ENCODE data around the gene TDRD5. TPM values are rescaled to one million over a fixed set of nuclear protein-coding genes. Genes with fewer than 3 reads are reported as not detected.
A peak's percentile ranks its signal among the peaks of the same experiment; 100 is the strongest.

TDRD5 gene
- total and polyA plus RNA-seq, 12 donors = 0.17 to 1.7 (median 0.64) TPM; not detected in 3

- Histone ChIP-seq H3K27ac (no peak overlapping the region), H3K4me1 (replicated peaks in 1 of 2) (no peaks in the 10 kb centered on the region), H3K9me3 (replicated peaks in 1 of 3) (no peaks in the 10 kb centered on the region), H3K36me3 (replicated peaks in 1 of 2) (no peaks in the 10 kb centered on the region), H3K27me3 (no peaks in the 10 kb centered on the region), H3K4me3 (no peak overlapping the region)
- WGBS, 4 donors = 81 to 100% (median 91%) methylated on average over 1 of the region's 1 CpG
- DNase-seq = no peak
- intact Hi-C loops (cut with DNase I) = no loop called here
- TF ChIP-seq CTCF (IDR thresholded peaks at IDR 0.05) = no peak
- no peak for TF ChIP-seq POLR2A (IDR thresholded peaks at IDR 0.05)
These were observed 33.6 kb upstream of the TDRD5 start for GRCh38 chr1:179558078-179558477.

DNA sequence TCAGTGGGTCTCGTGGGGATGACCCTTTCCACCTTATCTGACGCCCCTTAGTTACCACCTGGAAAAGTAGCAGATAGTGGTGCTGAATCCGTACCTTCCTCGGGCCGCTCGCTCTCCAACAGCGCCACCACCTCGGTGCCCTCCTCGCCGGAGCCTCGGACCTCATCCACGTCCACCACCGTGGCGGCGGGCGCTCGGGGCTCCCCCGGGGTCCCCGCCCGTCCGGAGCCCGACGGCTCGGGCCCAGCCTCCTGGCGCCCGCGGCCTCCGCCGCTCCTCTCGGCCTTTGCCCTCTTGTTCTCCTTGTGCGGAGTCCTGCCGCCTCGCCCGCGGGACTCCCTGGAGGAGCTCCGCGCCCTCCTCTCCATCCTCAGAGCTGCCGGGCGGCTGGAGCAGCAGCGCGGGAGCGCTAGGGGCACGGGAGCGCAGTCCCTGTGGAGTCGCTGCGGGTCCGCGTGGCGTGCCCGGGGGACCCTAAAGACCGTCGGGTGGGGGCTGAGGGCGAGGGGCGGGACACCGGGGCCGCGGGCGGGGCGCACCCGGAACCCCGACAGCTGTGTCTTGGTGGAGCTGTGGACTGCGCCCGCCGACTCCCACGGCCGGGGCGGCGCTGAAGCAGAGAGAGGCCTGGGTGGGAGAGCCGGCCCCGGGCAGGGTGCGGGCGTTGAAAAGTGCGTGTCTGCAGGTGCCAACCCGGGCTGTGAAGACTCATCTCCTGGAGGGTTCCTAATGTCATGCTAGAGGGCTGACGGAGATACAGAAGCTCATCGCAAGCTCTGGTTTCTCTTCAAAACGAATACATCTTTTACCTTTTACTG lies 15.9 kb upstream of the TDRD5 start, which contains the start of gene NPHS2:
TSS of gene NPHS2 (minus strand) at position 452 of the 818 bp plus-strand sequence. CDS start at position 368, 84 bp downstream.
- peaks cover 29% of the 10 kb centered on the region for H3K27me3 ChIP-seq
- DNase-seq = no peak
- no peaks in the 10 kb centered on the region for H3K9me3 ChIP-seq (replicated peaks in 1 of 3)
- 4 to 10% (median 7%) methylated on average over 43 to 77 of the region's 77 CpGs for WGBS, 4 donors
- H3K4me3 ChIP-seq = peak within 1 kb of the TSS in 1 of 4 donors; percentile 26
- no peaks in the 10 kb centered on the region for H3K36me3 ChIP-seq (replicated peaks in 1 of 2)
- H3K4me1 ChIP-seq (replicated peaks in 1 of 2) = peaks cover 5 to 6% of the 10 kb centered on the region in 2 donors
- H3K27ac ChIP-seq = no peak within 1 kb of the TSS
- intact Hi-C loops (cut with DNase I) = no loop called here
- TF ChIP-seq POLR2A (IDR thresholded peaks at IDR 0.05) = no peak
- TF ChIP-seq CTCF (IDR thresholded peaks at IDR 0.05) = no peak

DNA sequence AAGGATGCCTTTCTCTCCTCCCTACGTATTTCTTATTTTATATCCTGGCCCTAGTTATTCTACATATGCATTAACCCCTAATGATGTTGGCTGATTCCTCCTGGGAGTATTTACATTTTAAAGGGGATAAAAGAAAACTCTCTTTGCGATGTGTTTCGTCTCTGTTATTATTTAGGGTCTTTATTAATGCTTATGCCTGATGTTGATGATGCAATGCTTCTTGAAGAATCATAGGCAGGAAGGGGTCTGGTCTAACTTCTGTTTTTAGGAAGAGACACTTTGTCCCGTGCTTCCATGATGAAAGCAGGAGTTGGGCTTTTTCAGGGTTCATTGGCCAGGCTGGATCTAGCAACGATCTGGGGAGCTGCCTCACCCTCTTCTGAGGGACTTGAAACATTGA lies 15.1 kb upstream of the TDRD5 start:
- DNase-seq = no peak
- H3K4me1 ChIP-seq (replicated peaks in 1 of 2) = peaks cover 5 to 6% of the 10 kb centered on the region in 2 donors
- intact Hi-C loops (cut with DNase I) = no loop called here
- H3K4me3 ChIP-seq = no peak overlapping the region
- H3K9me3 ChIP-seq (replicated peaks in 1 of 3) = no peaks in the 10 kb centered on the region
- peaks cover 29% of the 10 kb centered on the region for H3K27me3 ChIP-seq
- WGBS, 4 donors = 36 to 48% (median 40%) methylated on average over 5 of the region's 5 CpGs
- no peaks in the 10 kb centered on the region for H3K36me3 ChIP-seq (replicated peaks in 1 of 2)
- no peak overlapping the region for H3K27ac ChIP-seq
- TF ChIP-seq POLR2A (IDR thresholded peaks at IDR 0.05) = no peak

DNA sequence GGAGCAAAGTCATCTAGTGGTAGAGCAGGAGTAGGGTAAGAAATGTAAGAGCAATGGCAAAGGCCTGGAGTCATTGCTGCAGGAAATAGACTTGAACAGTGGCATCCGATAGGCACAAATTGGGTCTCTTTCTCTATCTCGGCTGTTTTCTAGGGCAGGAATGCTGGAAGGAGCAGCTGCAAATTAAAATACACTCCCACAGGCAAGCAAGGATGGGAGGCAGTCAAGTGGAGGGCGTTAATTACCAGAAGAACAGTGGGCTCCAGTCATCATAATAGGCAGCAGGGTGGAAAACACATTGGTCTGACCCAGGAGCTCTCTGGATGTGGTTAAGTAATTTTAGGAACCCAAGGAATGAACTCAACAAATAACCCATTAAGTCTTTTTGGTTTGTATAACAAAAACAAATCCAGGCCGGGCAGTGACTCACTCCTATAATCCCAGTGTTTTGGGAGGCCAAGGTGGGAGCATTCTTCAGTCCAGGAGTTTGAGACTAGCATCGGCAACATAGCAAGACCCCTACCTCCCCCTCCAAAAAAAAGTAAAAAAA lies 7.8 kb upstream of the TDRD5 start:
- no peak for DNase-seq
- H3K27me3 ChIP-seq = peaks cover 4% of the 10 kb centered on the region
- intact Hi-C loops (cut with DNase I) = no loop called here
- no peaks in the 10 kb centered on the region for H3K36me3 ChIP-seq (replicated peaks in 1 of 2)
- no peaks in the 10 kb centered on the region for H3K9me3 ChIP-seq (replicated peaks in 1 of 3)
- no peak overlapping the region for H3K27ac ChIP-seq
- no peaks in the 10 kb centered on the region for H3K4me1 ChIP-seq (replicated peaks in 1 of 2)
- TF ChIP-seq POLR2A (IDR thresholded peaks at IDR 0.05) (no peak), CTCF (IDR thresholded peaks at IDR 0.05) (no peak)
- 79 to 87% (median 86%) methylated on average over 5 of the region's 5 CpGs for WGBS, 4 donors
- no peak overlapping the region for H3K4me3 ChIP-seq
